GM12878 (cell line): ENCODE results near the gene ATP8A1. TPM values are rescaled to one million over a fixed set of nuclear protein-coding genes. Genes with fewer than 3 reads are reported as not detected.

Experiments
- ATAC-seq: fragments of 200-7000 bp; cut with Tn5 transposase; 3 replicates; pipeline ENCODE4 v1.9.1; 2020; ENCODE audit warnings: mild to moderate bottlenecking, moderate library complexity
- BruUV-seq: library from RNA; stranded (reverse); fragments of 400-500 nt; replicated peaks from 2 replicates; lab custom pipeline; 2021; lab: Mats Ljungman, UMichigan
- CTCF ChIA-PET: fragments of 300-600 bp; sonication (Branson Sonifier 250); formaldehyde crosslinking; extraction: SDS; loops from one replicate; lab custom pipeline; 2021; ENCODE audit warnings: inconsistent platforms; lab: Yijun Ruan, JAX
- POLR2A ChIA-PET: fragments of 350-600 bp; formaldehyde crosslinking; extraction: SDS; loops from one replicate; lab custom pipeline; 2021; ENCODE audit warnings: inconsistent platforms; lab: Charles Lee
- RAD21 ChIA-PET: fragments of 300-600 bp; sonication (Branson Sonifier 250); formaldehyde crosslinking; loops from one replicate; lab custom pipeline; 2023; ENCODE audit warnings: antibody characterized with exemption; ENCODE audit not compliant: unreplicated experiment; lab: Charles Lee
- SMC1A ChIA-PET: fragments of 300-600 bp; sonication (Branson Sonifier 250); formaldehyde crosslinking; loops from one replicate; lab custom pipeline; 2023; ENCODE audit not compliant: unreplicated experiment, uncharacterized antibody; lab: Charles Lee
- DNase-seq: peaks from one replicate; pipeline ENCODE4 v3.0.0-alpha.2; 2011; ENCODE audit warnings: low read depth, low spot score
- FAIRE-seq: peaks from 3 replicates; lab custom pipeline; 2011; peaks lifted over from hg19 to GRCh38; lab: Jason Lieb, UNC
- H2AFZ ChIP-seq: 2 replicates; pipeline ENCODE4 v1.6.0; 2011; ENCODE audit warnings: low read depth, low read length, control low read depth; ENCODE audit not compliant: control insufficient read depth
- H3K27ac ChIP-seq: 2 replicates; pipeline ENCODE4 v1.5.1; 2011; ENCODE audit warnings: control low read depth; ENCODE audit not compliant: control insufficient read depth, insufficient read depth
- H3K27me3 ChIP-seq, 2 experiments: replicated peaks in 1 of 2; 2 replicates each; pipeline versions ENCODE4 v1.6.0 to v1.6.1; 2011; ENCODE audit warnings: low read length in 1 of 2; ENCODE audit not compliant: control insufficient read depth in 2 of 2, insufficient read depth in 2 of 2
- H3K36me3 ChIP-seq, 2 experiments: 2 replicates each; pipeline ENCODE4 v1.5.1; 2011; ENCODE audit warnings: low read length in 1 of 2; ENCODE audit not compliant: control insufficient read depth in 2 of 2, insufficient read depth in 2 of 2
- H3K4me1 ChIP-seq: 2 replicates; pipeline ENCODE4 v1.6.1; 2011; ENCODE audit warnings: mild to moderate bottlenecking, low read length, moderate library complexity, mixed read lengths; ENCODE audit not compliant: control insufficient read depth, insufficient read depth
- H3K4me2 ChIP-seq: 2 replicates; pipeline ENCODE4 v1.6.0; 2011; ENCODE audit warnings: control low read depth; ENCODE audit not compliant: control insufficient read depth, insufficient read depth
- H3K4me3 ChIP-seq: fragments of 200-600 bp; sonication (generic); 2 replicates; pipeline ENCODE4 v1.5.1; 2016
- H3K79me2 ChIP-seq: 2 replicates; pipeline ENCODE4 v1.6.0; 2011; ENCODE audit warnings: low read length; ENCODE audit not compliant: control insufficient read depth, insufficient read depth
- H3K9ac ChIP-seq: 2 replicates; pipeline ENCODE4 v1.8.0; 2011; ENCODE audit warnings: low read length, control low read depth, mixed read lengths; ENCODE audit not compliant: control insufficient read depth, insufficient read depth
- H3K9me3 ChIP-seq: replicated peaks from 3 replicates; pipeline ENCODE4 v1.5.1; 2011; ENCODE audit warnings: mild to moderate bottlenecking, low read length; ENCODE audit not compliant: control insufficient read depth, insufficient read depth
- H4K20me1 ChIP-seq: 2 replicates; pipeline ENCODE4 v1.6.0; 2011; ENCODE audit not compliant: control insufficient read depth, insufficient read depth
- HDAC2 ChIP-seq: fragments of 200-600 bp; sonication (generic); IDR thresholded peaks from 2 replicates; pipeline ENCODE4 v1.6.1; 2017
- JUNB ChIP-seq: IDR thresholded peaks from 2 replicates; pipeline ENCODE4 v1.6.1; 2016; ENCODE audit warnings: antibody characterized with exemption, mild to moderate bottlenecking
- MAX ChIP-seq: IDR thresholded peaks from 2 replicates; pipeline ENCODE4 v1.6.1; 2012; ENCODE audit warnings: low read depth, low read length, improper control_type of control experiment
- MXI1 ChIP-seq: fragments of 150-350 bp; IDR thresholded peaks from 2 replicates; pipeline ENCODE4 v1.6.1; 2011; ENCODE audit warnings: low read depth, mild to moderate bottlenecking, inconsistent platforms, low read length, improper control_type of control experiment
- NRF1 ChIP-seq: conservative IDR thresholded peaks from 2 replicates; pipeline ENCODE4 v1.6.1; 2011; ENCODE audit warnings: mild to moderate bottlenecking, low read depth, low read length, improper control_type of control experiment
- POU2F2 ChIP-seq: IDR thresholded peaks from 3 replicates; pipeline ENCODE4 v1.6.1; 2011; ENCODE audit warnings: low read depth, mild to moderate bottlenecking, low read length, borderline replicate concordance
- RAD21 ChIP-seq: IDR thresholded peaks from 2 replicates; pipeline ENCODE4 v1.6.1; 2011; ENCODE audit warnings: mild to moderate bottlenecking, low read depth, low read length, moderate library complexity; ENCODE audit not compliant: insufficient read depth
- RAD51 ChIP-seq: fragments of 450-650 bp; IDR thresholded peaks from 2 replicates; pipeline ENCODE4 v1.6.1; 2016; ENCODE audit warnings: moderate library complexity, mild to moderate bottlenecking, inconsistent platforms
- SMAD1 ChIP-seq: fragments of 450-650 bp; IDR thresholded peaks from 2 replicates; pipeline ENCODE4 v1.6.1; 2018; ENCODE audit warnings: mild to moderate bottlenecking, low read depth; ENCODE audit not compliant: partially characterized antibody
- TCF12 ChIP-seq: IDR thresholded peaks from 2 replicates; pipeline ENCODE4 v1.6.1; 2011; ENCODE audit warnings: low read depth, mild to moderate bottlenecking, low read length
- YBX1 ChIP-seq: fragments of 450-650 bp; IDR thresholded peaks from 2 replicates; pipeline ENCODE4 v1.6.1; 2016; ENCODE audit warnings: antibody characterized with exemption
- ZNF274 ChIP-seq: IDR thresholded peaks from one replicate; pipeline ENCODE4 v1.8.0; 2011; ENCODE audit not compliant: insufficient read length, insufficient read depth
- WGBS: methylation state at CpG from one replicate; pipeline ENCODE4 v1.1.6; 2016; ENCODE audit warnings: low lambda C conversion rate; ENCODE audit not compliant: insufficient replicate concordance, insufficient coverage; ENCODE audit errors: missing lambda C conversion rate; 5-methylcytosine and 5-hydroxymethylcytosine counted together
- in situ Hi-C: fragments of 300-500 bp; cut with MboI; formaldehyde crosslinking; loops from 9 replicates; pipeline ENCODE4 v1.14.3; 2018; ENCODE audit warnings: mixed read lengths
- intact Hi-C: fragments of 100-400 bp; cut with micrococcal nuclease; formaldehyde crosslinking; loops from one replicate; pipeline ENCODE4 v1.14.2; 2022; ENCODE audit not compliant: unreplicated experiment
- polyA plus RNA-seq, 11 experiments: library from polyadenylated mRNA; depleted of rRNA in 4 of 11; unstranded in 6 of 11; stranded (reverse) in 5 of 11; fragments of >200 nt; fragmentation: Nextera tagmentation in 4 of 11; fragmentation: Illumina TruSeq in 1 of 11; extraction: Ambion mirVana in 4 of 11; extraction: Trizol in 1 of 11; gene quantifications; 1 replicate in 1 of 11; 2 replicates in 10 of 11; pipeline versions ENCODE4 v1.2.1 to v1.2.3, GENCODE V29; 2011 to 2016; ENCODE audit warnings: inconsistent platforms in 2 of 11, missing spikeins in 2 of 11, low read depth in 1 of 11
- total RNA-seq, 4 experiments: library from RNA; depleted of rRNA in 3 of 4; stranded (reverse); fragments of >200 nt in 3 of 4; fragmentation: Illumina TruSeq in 1 of 4; extraction: Trizol in 1 of 4; gene quantifications; 2 replicates each; pipeline versions ENCODE4 v1.2.1 to v1.2.3, GENCODE V29; 2013 to 2021

The ATP8A1 gene
- total and polyA plus RNA-seq, 10 of the 15 experiments (the other 5 are each of a cell fraction or from before 2014, with no cell fraction given), result 9.0 to 116 (median 37.3) TPM

GRCh38 chr4:42579903-42580302 lies 77.0 kb downstream of the ATP8A1 start:
- DNase-seq, result no peak
- 98% methylated on average over 3 of the region's 3 CpGs for WGBS
- H3K4me3 ChIP-seq, result no peak overlapping the region
- no peaks in the 10 kb centered on the region for H4K20me1 ChIP-seq
- no peaks in the 10 kb centered on the region for H3K9me3 ChIP-seq
- TF ChIP-seq SMAD1 (no peak), MAX (no peak), HDAC2 (no peak), YBX1 (no peak), RAD21 (no peak), POU2F2 (no peak), RAD51 (no peak), JUNB (no peak), TCF12 (no peak), NRF1 (no peak), MXI1 (no peak), ZNF274 (no peak)
- intact Hi-C loops (no loop called here), in situ Hi-C loops (no loop called here)
- ATAC-seq, result no peak
- H2AFZ ChIP-seq, result no peak overlapping the region
- no peak overlapping the region for H3K9ac ChIP-seq
- ChIA-PET POLR2A (no interaction called here), RAD21 (no interaction called here), SMC1A (interaction anchor here (0.8 to 2.2 kb wide), 2 partner anchors 13 to 78 kb away, joined by 3 to 4 read pairs; no protein-coding TSS in a partner anchor), CTCF (interaction anchor here (1.0 to 1.4 kb wide), 2 partner anchors 11 to 14 kb away, joined by 3 read pairs; no protein-coding TSS in a partner anchor)
- H3K27ac ChIP-seq, result no peak overlapping the region
- H3K79me2 ChIP-seq, result no peaks in the 10 kb centered on the region
- H3K27me3 ChIP-seq, result no peaks in the 10 kb centered on the region
- BruUV-seq, result no TSS peak
- no peaks in the 10 kb centered on the region for H3K4me1 ChIP-seq
- no peak for FAIRE-seq
- H3K36me3 ChIP-seq, result peaks cover 4 to 24% of the 10 kb centered on the region in 2 experiments
- no peak overlapping the region for H3K4me2 ChIP-seq
